Anterior cingulate cortex (tissue), 58 donors: ENCODE data around the gene FMN2.

Experiments used
- DNase-seq, 58 donors: peaks; one replicate each; lab custom pipeline; 2025; lab: John Stamatoyannopoulos, UW

The FMN2 gene

GRCh38 chr1:240508201-240508600, 416.5 kb downstream of the FMN2 start:
- DNase-seq = no peak

DNA sequence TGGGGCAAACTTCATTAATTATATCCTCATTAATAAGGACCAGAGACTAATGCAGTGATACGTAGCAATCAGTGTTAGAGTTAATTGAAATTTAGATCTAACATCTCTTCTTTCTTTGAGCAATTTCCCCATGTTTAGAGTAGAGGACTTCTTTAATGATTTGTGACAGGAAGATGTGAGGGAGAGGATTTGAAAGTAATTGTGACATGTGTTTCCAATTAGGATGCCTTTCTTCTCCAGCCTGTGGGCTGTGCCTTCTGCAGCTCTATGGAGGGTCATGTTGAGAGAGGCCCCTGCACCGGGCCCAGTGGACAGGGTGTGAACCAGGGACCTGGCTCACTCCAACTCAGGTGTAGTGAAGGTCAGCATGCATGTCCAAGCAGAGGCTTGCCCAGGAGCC, 417.3 kb downstream of the FMN2 start:
- DNase-seq = no peak

DNA sequence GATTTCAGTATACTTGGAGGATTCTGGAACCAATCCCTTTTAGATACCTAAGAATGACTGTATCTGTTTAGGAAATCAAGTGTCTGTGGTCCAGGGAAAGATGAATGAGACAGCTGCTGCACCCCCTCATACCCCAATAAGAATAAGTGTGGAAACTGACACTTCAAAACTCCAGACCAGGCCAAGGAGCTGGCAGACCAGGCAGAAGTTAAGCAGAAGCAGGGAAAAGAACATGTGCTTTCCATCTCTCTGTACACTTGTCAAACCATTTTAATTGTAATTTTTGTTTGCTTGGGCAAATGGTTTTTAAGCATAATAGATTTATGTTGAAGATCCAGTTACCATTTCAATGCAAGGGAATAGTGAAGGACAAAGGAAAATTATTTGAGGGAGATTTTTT, 420.1 kb downstream of the FMN2 start:
- DNase-seq = no peak

GRCh38 chr1:240515505-240515904, 423.8 kb downstream of the FMN2 start:
- DNase-seq = no peak

DNA sequence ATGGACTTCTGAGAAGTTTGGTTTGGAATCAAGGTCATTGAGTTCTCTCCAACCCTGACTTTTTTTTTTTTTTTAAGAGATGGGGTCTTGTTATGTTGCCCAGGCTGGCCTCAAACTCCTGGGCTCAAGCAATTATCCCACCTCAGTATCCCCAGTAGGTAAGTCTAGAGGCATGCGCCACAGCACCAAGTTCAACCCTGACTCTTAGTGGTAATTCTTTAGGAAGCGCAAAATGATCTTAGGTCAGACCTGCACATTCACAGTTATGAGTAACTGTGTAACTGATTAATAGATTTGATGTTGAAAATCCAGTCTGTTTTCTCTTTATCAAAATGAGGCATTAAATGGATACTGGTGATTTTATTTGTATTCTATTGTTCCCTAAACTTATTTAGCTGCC, 424.4 kb downstream of the FMN2 start:
- DNase-seq = no peak

- DNase-seq = no peak
Measured at GRCh38 chr1:240517891-240518290, 426.2 kb downstream of the FMN2 start.

- DNase-seq = no peak
Measured at GRCh38 chr1:240522122-240522822, 430.6 kb downstream of the FMN2 start.

- DNase-seq = no peak
Measured at GRCh38 chr1:240524356-240525069, 432.8 kb downstream of the FMN2 start.
